ENCODE measurements around the gene CERS3. TPM values are rescaled to one million over a fixed set of nuclear protein-coding genes. Genes with fewer than 3 reads are reported as not detected.

CERS3 gene
- total and polyA plus RNA-seq, 2 of the 4 experiments (the other 2 are of a cell fraction), result not detected

DNA sequence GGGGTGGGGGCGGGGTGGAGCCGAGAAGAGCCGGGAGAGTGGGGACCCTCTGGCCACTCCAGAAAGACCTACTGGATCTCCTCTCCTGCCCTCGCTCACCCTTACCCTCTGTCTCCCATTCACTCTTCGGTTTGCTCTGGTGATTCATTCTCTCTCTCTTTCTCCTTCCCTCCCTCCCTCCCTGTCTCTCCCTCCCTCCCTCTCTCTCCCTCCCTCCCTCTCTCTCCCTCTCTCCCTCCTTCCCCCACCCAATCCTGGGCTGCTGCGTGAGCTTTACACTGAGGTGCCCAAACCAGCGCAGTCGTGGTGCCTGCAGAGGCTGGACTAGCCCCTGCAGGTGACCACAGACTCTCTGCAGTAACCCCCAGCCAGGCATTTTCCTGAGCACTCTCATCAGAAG is 154.8 kb downstream of the CERS3 start:
- H3K4ac ChIP-seq (ENCODE audit: low read depth, low read length), result no peak overlapping the region
- H4K8ac ChIP-seq (ENCODE audit: low read depth in 2 of 2, low read length in 2 of 2), result no peak overlapping the region
- no peak overlapping the region for H2BK5ac ChIP-seq (ENCODE audit: low read depth, low read length, poor library complexity, severe bottlenecking)
- H3K4me2 ChIP-seq (ENCODE audit: low read depth, low read length), result no peak overlapping the region
- no peaks in the 10 kb centered on the region for H4K20me1 ChIP-seq (ENCODE audit: insufficient read depth, low read length)
- ATAC-seq (ENCODE audit: low read depth), result no peak
- H2BK120ac ChIP-seq (ENCODE audit: low read depth, low read length), result no peak overlapping the region
- no peak for DNase-seq
- no peak overlapping the region for H3K23ac ChIP-seq (ENCODE audit: low read depth, low read length)
- in situ Hi-C loops (cut with MboI; ENCODE audit: low sequenced_read_pairs), result no loop called here
- TF ChIP-seq NFE2L2 (IDR thresholded peaks at IDR 0.05; ENCODE audit: low read depth, low read length) (no peak), CEBPB (IDR thresholded peaks at IDR 0.05; ENCODE audit: low read depth, low read length) (no peak), SMC3 (IDR thresholded peaks at IDR 0.05; ENCODE audit: low read depth, low read length) (no peak), BHLHE40 (IDR thresholded peaks at IDR 0.05; ENCODE audit: low read depth, low read length) (no peak), USF2 (IDR thresholded peaks at IDR 0.05; ENCODE audit: low read depth, low read length) (no peak), MXI1 (IDR thresholded peaks at IDR 0.05; ENCODE audit: borderline replicate concordance, low read depth, low read length) (no peak), POLR2A (IDR thresholded peaks at IDR 0.05; ENCODE audit: low read depth, low read length) (no peak), RFX5 (IDR thresholded peaks at IDR 0.05; ENCODE audit: low read depth, low read length) (no peak), FOS (IDR thresholded peaks at IDR 0.05; ENCODE audit: low read depth, low read length) (no peak), ELK1 (IDR thresholded peaks at IDR 0.05; ENCODE audit: borderline replicate concordance, low read depth, low read length) (no peak), MAZ (IDR thresholded peaks at IDR 0.05; ENCODE audit: borderline replicate concordance, low read depth, low read length) (no peak), CHD1 (IDR thresholded peaks at IDR 0.05; ENCODE audit: low read depth, low read length) (no peak), RCOR1 (IDR thresholded peaks at IDR 0.05; ENCODE audit: insufficient replicate concordance, low read length) (no peak), RAD21 (IDR thresholded peaks at IDR 0.05; ENCODE audit: low read length) (no peak), MAFK (IDR thresholded peaks at IDR 0.05; ENCODE audit: low read depth, low read length) (no peak)
- H3K4me1 ChIP-seq (ENCODE audit: control insufficient read depth, insufficient read depth, low read length), result no peaks in the 10 kb centered on the region
- no peaks in the 10 kb centered on the region for H3K27me3 ChIP-seq (ENCODE audit: control insufficient read depth, insufficient read depth, low read length)
- ChIA-PET CTCF (no interaction called here), POLR2A (ENCODE audit: unreplicated experiment) (no interaction called here)
- peaks cover 10% of the 10 kb centered on the region for H3K9me3 ChIP-seq (ENCODE audit: control insufficient read depth, insufficient read depth, low read length)
- no peak overlapping the region for H2BK20ac ChIP-seq (ENCODE audit: low read depth, low read length)
- dilution Hi-C loops (cut with HindIII; ENCODE audit: low sequenced_read_pairs, unreplicated experiment), result no loop called here
- no peaks in the 10 kb centered on the region for H3K36me3 ChIP-seq (ENCODE audit: control insufficient read depth, insufficient read depth, low read length)
- H2AK9ac ChIP-seq (replicated peaks; ENCODE audit: low read depth, low read length, poor library complexity), result no peak overlapping the region
- no peak overlapping the region for H3K18ac ChIP-seq (ENCODE audit: low read depth, low read length)
- H3K56ac ChIP-seq (ENCODE audit: extremely low read depth, insufficient read depth, low read length), result no peak overlapping the region
- H3K4me3 ChIP-seq (ENCODE audit: insufficient read depth, low read depth, low read length), result no peak overlapping the region
- H2AFZ ChIP-seq (replicated peaks; ENCODE audit: low read length, poor library complexity), result no peak overlapping the region
- no peak overlapping the region for H2AK5ac ChIP-seq (ENCODE audit: low read depth, low read length)
- no TSS peak for BruUV-seq (replicated peaks)
- H3K9ac ChIP-seq (ENCODE audit: low read depth, low read length), result no peak overlapping the region
- H2BK15ac ChIP-seq (ENCODE audit: low read depth, low read length), result no peak overlapping the region
- intact Hi-C loops (cut with micrococcal nuclease), result no loop called here
- H3K14ac ChIP-seq (replicated peaks; ENCODE audit: low read depth, low read length), result no peak overlapping the region
- H4K91ac ChIP-seq (ENCODE audit: insufficient read depth, low read depth, low read length), result no peak overlapping the region
- no CpG with 5 or more reads among the region's 8 CpGs for WGBS, 2 experiments (ENCODE audit: extremely low coverage in 2 of 2, insufficient read length in 1 of 2)
- H3K79me1 ChIP-seq (ENCODE audit: low read depth in 1 of 2, low read length in 2 of 2), result no peaks in the 10 kb centered on the region
- no peak overlapping the region for H3K27ac ChIP-seq (ENCODE audit: insufficient read depth, low read length)
- no peak overlapping the region for H4K5ac ChIP-seq (ENCODE audit: low read depth, low read length)
- H3K9me1 ChIP-seq (ENCODE audit: insufficient read depth, low read length), result no peaks in the 10 kb centered on the region
